Loucy (cell line): ENCODE measurements around the gene NPY.

Experiments
- CTCF ChIP-seq: fragments of 200-600 bp; sonication (generic); conservative IDR thresholded peaks from 2 replicates; pipeline ENCODE4 v1.5.1; 2014; ENCODE audit warnings: mild to moderate bottlenecking, antibody characterized with exemption, low read length
- EZH2phosphoT487 ChIP-seq: fragments of 200-600 bp; IDR thresholded peaks from 2 replicates; pipeline ENCODE4 v1.6.1; 2018; ENCODE audit warnings: antibody characterized with exemption, mild to moderate bottlenecking, moderate library complexity, borderline replicate concordance

GRCh38 chr7:24239260-24239659, 44.7 kb upstream of the NPY start:
- no peak for TF ChIP-seq EZH2phosphoT487
- no peak for TF ChIP-seq CTCF
